DND-41 (cell line): ENCODE data around the gene KCNH8.

ENCODE experiments used
- ATAC-seq: fragments of 200-7000 bp; cut with Tn5 transposase; 3 replicates; pipeline ENCODE4 v1.9.1; 2021; ENCODE audit warnings: low read depth; ENCODE audit not compliant: insufficient read depth
- DNase-seq: peaks from one replicate; pipeline ENCODE4 v3.0.0-alpha.2; 2020
- H2AFZ ChIP-seq: 2 replicates; pipeline ENCODE4 v1.6.0; 2012; ENCODE audit warnings: low read depth, low read length
- H3K27ac ChIP-seq: 2 replicates; pipeline ENCODE4 v1.5.1; 2012; ENCODE audit warnings: low read length, inconsistent platforms
- H3K27me3 ChIP-seq: fragments of 200-600 bp; sonication (generic); 2 replicates; pipeline ENCODE4 v1.6.0; 2012; ENCODE audit warnings: low read length, mild to moderate bottlenecking, inconsistent platforms; ENCODE audit not compliant: insufficient read depth, poor library complexity
- H3K36me3 ChIP-seq: 2 replicates; pipeline ENCODE4 v1.5.1; 2012; ENCODE audit warnings: low read length, inconsistent platforms; ENCODE audit not compliant: insufficient read depth
- H3K4me1 ChIP-seq: 2 replicates; pipeline ENCODE4 v1.5.1; 2012; ENCODE audit warnings: mild to moderate bottlenecking, low read length; ENCODE audit not compliant: insufficient read depth
- H3K4me2 ChIP-seq: 2 replicates; pipeline ENCODE4 v1.6.0; 2012; ENCODE audit warnings: mild to moderate bottlenecking, moderate library complexity, low read length, inconsistent platforms; ENCODE audit not compliant: insufficient read depth
- H3K4me3 ChIP-seq, 2 experiments: fragments of 200-600 bp in 1 of 2; shearing (Covaris generic) in 1 of 2; 2 replicates each; pipeline ENCODE4 v1.5.1; 2012 to 2016; ENCODE audit warnings: inconsistent platforms in 2 of 2, low read length in 2 of 2, mild to moderate bottlenecking in 2 of 2, low read depth in 1 of 2, moderate library complexity in 1 of 2
- H3K79me2 ChIP-seq: 2 replicates; pipeline ENCODE4 v1.6.0; 2012; ENCODE audit warnings: low read length, inconsistent platforms; ENCODE audit not compliant: insufficient read depth
- H3K9ac ChIP-seq: 2 replicates; pipeline ENCODE4 v1.6.0; 2012; ENCODE audit warnings: low read depth, mild to moderate bottlenecking, inconsistent platforms, low read length, moderate library complexity
- H3K9me3 ChIP-seq: 2 replicates; pipeline ENCODE4 v1.5.1; 2012; ENCODE audit warnings: low read length, moderate library complexity, mild to moderate bottlenecking, inconsistent platforms; ENCODE audit not compliant: insufficient read depth, severe bottlenecking
- H4K20me1 ChIP-seq: 2 replicates; pipeline ENCODE4 v1.6.0; 2012; ENCODE audit warnings: low read length; ENCODE audit not compliant: insufficient read depth
- EZH2 ChIP-seq: IDR thresholded peaks from 3 replicates; pipeline ENCODE4 v1.6.1; 2012; ENCODE audit warnings: borderline replicate concordance, low read depth, mild to moderate bottlenecking, moderate library complexity, low read length, inconsistent platforms; ENCODE audit not compliant: severe bottlenecking
- TF ChIP-seq, protein P1 (sequence below): IDR thresholded peaks from 2 replicates; pipeline ENCODE4 v1.5.1; 2012; ENCODE audit warnings: borderline replicate concordance, low read length, moderate library complexity, mild to moderate bottlenecking; ENCODE audit not compliant: poor library complexity, severe bottlenecking; ENCODE audit errors: extremely low read depth

Gene KCNH8

DNA sequence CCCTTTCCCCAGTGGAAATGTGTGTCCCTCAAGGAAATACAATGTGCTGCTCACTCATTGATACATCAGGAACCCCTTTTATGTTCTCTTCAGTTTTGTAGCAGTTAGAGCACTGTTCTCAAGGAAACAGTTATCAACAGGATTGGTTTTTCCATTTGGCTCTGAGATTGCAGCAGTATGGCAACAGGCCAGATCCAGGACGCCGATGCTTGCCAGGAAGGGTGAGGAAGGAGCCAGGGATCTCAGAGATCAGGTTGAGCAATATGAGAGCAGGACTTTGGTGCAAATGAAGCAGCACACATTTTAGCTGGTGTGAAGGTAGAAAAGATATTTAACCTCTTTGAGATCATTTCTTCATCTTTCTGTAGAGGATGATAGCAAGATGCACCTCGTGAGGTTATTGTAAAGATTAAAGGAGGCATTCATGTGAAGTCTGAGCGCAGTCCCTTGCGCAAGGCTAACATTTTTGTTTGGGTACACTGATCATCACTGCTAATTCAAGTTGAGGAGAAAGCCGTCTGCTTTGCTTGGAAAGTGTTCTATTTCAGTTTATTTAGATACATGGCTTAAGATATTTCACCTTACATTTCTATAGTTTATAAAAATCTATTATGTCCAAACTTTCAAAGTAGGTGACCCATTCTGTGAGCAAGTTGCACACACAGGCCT lies 68.5 kb downstream of the KCNH8 start:
- H3K4me3 ChIP-seq = no peak overlapping the region
- DNase-seq = no peak
- no peaks in the 10 kb centered on the region for H3K4me1 ChIP-seq
- no peak overlapping the region for H3K27ac ChIP-seq
- H2AFZ ChIP-seq = no peak overlapping the region
- no peak for ATAC-seq
- no peak for TF ChIP-seq EZH2
- TF ChIP-seq, protein P1, sequence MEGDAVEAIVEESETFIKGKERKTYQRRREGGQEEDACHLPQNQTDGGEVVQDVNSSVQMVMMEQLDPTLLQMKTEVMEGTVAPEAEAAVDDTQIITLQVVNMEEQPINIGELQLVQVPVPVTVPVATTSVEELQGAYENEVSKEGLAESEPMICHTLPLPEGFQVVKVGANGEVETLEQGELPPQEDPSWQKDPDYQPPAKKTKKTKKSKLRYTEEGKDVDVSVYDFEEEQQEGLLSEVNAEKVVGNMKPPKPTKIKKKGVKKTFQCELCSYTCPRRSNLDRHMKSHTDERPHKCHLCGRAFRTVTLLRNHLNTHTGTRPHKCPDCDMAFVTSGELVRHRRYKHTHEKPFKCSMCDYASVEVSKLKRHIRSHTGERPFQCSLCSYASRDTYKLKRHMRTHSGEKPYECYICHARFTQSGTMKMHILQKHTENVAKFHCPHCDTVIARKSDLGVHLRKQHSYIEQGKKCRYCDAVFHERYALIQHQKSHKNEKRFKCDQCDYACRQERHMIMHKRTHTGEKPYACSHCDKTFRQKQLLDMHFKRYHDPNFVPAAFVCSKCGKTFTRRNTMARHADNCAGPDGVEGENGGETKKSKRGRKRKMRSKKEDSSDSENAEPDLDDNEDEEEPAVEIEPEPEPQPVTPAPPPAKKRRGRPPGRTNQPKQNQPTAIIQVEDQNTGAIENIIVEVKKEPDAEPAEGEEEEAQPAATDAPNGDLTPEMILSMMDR = no peak
- H3K4me2 ChIP-seq = no peak overlapping the region
- no peaks in the 10 kb centered on the region for H3K36me3 ChIP-seq
- H4K20me1 ChIP-seq = no peaks in the 10 kb centered on the region
- H3K9ac ChIP-seq = no peak overlapping the region
- no peaks in the 10 kb centered on the region for H3K27me3 ChIP-seq
- no peaks in the 10 kb centered on the region for H3K9me3 ChIP-seq
- no peaks in the 10 kb centered on the region for H3K79me2 ChIP-seq

- no peak overlapping the region for H3K27ac ChIP-seq
- H3K36me3 ChIP-seq = no peaks in the 10 kb centered on the region
- H3K79me2 ChIP-seq = no peaks in the 10 kb centered on the region
- no peaks in the 10 kb centered on the region for H3K9me3 ChIP-seq
- H3K4me1 ChIP-seq = no peaks in the 10 kb centered on the region
- no peak overlapping the region for H2AFZ ChIP-seq
- H3K27me3 ChIP-seq = no peaks in the 10 kb centered on the region
- ATAC-seq (no peak), DNase-seq (no peak)
- H3K4me3 ChIP-seq = no peak overlapping the region
- no peaks in the 10 kb centered on the region for H4K20me1 ChIP-seq
- no peak overlapping the region for H3K9ac ChIP-seq
- no peak overlapping the region for H3K4me2 ChIP-seq
- TF ChIP-seq, protein P1 = no peak
- TF ChIP-seq EZH2 = no peak
Measured at GRCh38 chr3:19220311-19220710, 72.0 kb downstream of the KCNH8 start.

DNA sequence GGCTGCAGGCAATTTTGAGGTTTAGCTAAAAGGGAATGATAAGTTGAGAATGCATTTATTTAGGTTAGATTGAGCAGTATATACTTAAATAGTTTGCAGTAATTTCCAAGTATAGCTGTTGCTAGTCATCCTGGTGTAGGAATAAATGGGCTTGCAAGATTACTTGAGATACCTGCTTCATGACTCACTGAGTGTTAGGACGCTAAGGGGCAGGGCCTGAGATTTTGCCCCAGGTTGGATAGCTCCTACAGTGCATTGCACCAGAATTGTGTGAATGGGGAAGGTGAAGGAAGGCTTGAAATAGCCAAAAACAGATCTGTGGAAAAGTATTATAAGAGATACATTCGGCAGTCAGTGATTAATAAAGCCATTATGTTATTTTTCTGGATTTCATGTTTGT lies 72.8 kb downstream of the KCNH8 start:
- Histone ChIP-seq H3K27ac (no peak overlapping the region), H4K20me1 (no peaks in the 10 kb centered on the region), H3K36me3 (no peaks in the 10 kb centered on the region), H3K27me3 (no peaks in the 10 kb centered on the region), H3K4me2 (no peak overlapping the region), H3K9ac (no peak overlapping the region), H3K4me1 (no peaks in the 10 kb centered on the region), H3K79me2 (no peaks in the 10 kb centered on the region), H2AFZ (no peak overlapping the region), H3K4me3 (no peak overlapping the region), H3K9me3 (no peaks in the 10 kb centered on the region)
- no peak for TF ChIP-seq EZH2
- TF ChIP-seq, protein P1 = no peak
- DNase-seq = no peak
- ATAC-seq = no peak
